ENCODE measurements around the gene MED13L.

- TF ChIP-seq POLR2A (IDR thresholded peaks at IDR 0.05): no peak
- no peak for TF ChIP-seq CTCF (IDR thresholded peaks at IDR 0.05)
These were observed 22.3 kb upstream of the MED13L start for GRCh38 chr12:116299665-116300328.

Measured in testis (tissue), 2 donors.